Femur (tissue), 1 donor: ENCODE results near the gene TP53.

ENCODE experiments used
- DNase-seq: peaks from one replicate; pipeline ENCODE4 v3.0.0-alpha.2; 2017

The TP53 gene

GRCh38 chr17:7687072-7687907, at the start of gene TP53:
TSS of gene TP53 (minus strand) at chr17:7687490. CDS start at chr17:7676594, 10,896 bp downstream.
- peak; percentile 94 for DNase-seq

GRCh38 chr17:7732981-7733539, 45.8 kb upstream of the TP53 start:
- DNase-seq, result no peak

GRCh38 chr17:7729816-7730215, 42.5 kb upstream of the TP53 start:
- no peak for DNase-seq

- DNase-seq, result no peak
These were observed 40.6 kb upstream of the TP53 start for GRCh38 chr17:7727886-7728285.

- DNase-seq, result no peak
These were observed 34.3 kb upstream of the TP53 start for GRCh38 chr17:7721612-7722011.

GRCh38 chr17:7720125-7720524, 32.8 kb upstream of the TP53 start:
- DNase-seq, result no peak

GRCh38 chr17:7719661-7720060, 32.4 kb upstream of the TP53 start:
- DNase-seq, result no peak

GRCh38 chr17:7717756-7718350, 30.6 kb upstream of the TP53 start:
- peak; percentile 55 for DNase-seq

GRCh38 chr17:7716901-7717755, 29.8 kb upstream of the TP53 start, which contains the start of gene DNAH2:
TSS of gene DNAH2 (plus strand) at chr17:7717744. CDS start at chr17:7719735, 1,991 bp downstream.
- peak; percentile 93 for DNase-seq

- no peak for DNase-seq
These were observed 28.9 kb upstream of the TP53 start for GRCh38 chr17:7715936-7716886.

- DNase-seq, result no peak
These were observed 27.7 kb upstream of the TP53 start for GRCh38 chr17:7714721-7715594.

GRCh38 chr17:7713782-7714181, 26.5 kb upstream of the TP53 start:
- DNase-seq, result peak; percentile 31

GRCh38 chr17:7712111-7712771, 25.0 kb upstream of the TP53 start:
- no peak for DNase-seq

- DNase-seq, result no peak
These were observed 23.9 kb upstream of the TP53 start for GRCh38 chr17:7711051-7711755.

- no peak for DNase-seq
These were observed 23.0 kb upstream of the TP53 start for GRCh38 chr17:7710301-7710700.

- DNase-seq, result no peak
These were observed 21.7 kb upstream of the TP53 start for GRCh38 chr17:7709031-7709430.

GRCh38 chr17:7707858-7708750, 20.8 kb upstream of the TP53 start:
- no peak for DNase-seq

GRCh38 chr17:7707446-7707845, 20.2 kb upstream of the TP53 start:
- DNase-seq, result no peak
